NCI-H187 (cell line): Measurements from ENCODE around the gene MCF2L2.

Experiments
- DNase-seq, 2 experiments: peaks; one replicate each; lab custom pipeline; 2025; lab: John Stamatoyannopoulos, UW

MCF2L2 gene

GRCh38 chr3:183369627-183370026 is 58.8 kb downstream of the MCF2L2 start:
- no peak for DNase-seq

DNA sequence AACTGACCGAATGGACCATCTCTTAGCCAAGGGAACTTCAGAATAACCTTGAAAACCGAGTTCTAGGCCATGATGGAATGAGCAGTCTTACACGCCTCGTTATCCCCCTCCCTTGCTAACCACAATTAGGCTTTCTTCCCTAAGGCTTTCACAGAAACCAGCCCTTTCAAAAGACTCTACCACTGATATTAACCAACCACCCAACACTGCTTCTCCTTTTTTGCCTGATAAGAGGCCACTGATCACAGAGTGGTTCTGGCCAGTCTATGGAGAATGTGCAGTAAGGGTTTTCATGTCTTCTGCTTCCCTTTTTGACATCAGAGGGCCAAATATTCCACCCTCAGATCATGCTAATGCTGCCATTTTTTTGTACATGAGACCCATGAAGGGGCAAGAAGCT is 59.3 kb downstream of the MCF2L2 start:
- no peak for DNase-seq

DNA sequence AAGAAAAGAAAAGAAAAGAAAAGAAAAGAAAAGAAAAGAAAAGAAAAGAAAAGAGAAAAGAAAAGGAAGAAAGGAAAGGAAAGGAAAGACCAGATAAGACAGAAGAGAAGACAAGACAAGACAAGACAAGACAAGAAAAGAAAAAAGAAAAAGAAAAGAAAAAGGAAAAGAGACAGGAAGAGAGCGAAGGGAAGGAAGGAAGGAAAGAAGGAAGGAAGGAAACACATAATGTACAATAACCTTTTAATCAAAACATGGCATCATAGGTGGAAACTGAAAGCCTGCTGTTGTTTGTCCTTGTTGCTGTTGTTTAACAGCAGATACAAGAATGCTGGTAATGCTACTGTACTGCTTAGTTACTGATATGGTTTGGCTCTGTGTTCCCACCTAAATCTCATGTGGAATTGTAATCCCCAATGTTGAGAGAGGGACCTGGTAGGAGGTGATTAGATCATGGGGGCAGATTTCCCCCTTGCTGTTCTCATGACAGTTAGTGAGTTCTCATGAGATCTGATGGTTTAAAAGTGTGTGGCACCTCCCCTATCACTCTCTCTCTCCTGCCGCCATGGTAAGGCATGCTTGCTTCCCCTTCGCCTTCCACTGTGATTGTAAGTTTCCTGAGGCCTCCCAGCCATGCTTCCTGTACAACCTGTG is 67.3 kb downstream of the MCF2L2 start:
- DNase-seq, result no peak

DNA sequence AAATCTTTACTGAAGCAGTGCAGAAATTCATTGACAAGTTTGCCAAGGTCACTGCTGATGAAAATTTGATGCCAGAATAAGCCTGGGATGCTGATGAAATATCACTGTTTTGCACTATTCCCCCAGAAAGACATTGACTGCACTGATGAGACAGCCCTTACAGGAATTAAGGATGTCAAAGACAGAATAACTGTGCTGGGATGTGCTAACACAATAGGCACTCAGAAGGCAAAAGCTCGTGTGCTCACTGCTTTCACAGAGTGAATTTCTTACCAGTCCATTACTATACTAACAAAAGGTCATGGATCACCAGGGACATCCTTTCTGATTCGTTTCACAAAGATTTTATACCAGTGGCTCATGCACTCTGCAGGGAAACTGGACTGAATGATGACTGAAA is 69.4 kb downstream of the MCF2L2 start:
- no peak for DNase-seq

DNA sequence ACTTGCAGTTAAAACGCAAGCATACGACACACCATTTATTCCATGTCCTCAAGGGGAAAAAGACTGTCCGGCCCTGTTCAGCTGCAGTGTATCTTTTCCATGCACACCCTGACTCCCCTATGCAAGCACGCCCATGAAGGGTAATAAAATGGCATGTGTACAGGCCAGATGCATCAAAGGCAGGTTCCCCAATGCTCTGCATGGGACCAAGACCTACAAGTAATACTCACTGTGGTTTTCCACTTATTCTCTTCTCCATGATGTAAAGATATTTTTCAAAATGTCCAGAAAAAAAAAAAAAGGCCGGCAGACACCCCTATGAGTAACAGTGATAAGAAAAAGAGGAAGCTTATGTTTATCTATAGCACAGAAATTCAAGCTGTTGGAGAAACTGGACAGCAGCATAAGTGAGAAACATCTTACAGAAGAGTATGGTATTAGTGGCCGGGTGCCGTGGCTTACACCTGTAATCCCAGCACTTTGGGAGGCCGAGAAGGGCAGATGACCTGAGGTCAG is 70.8 kb downstream of the MCF2L2 start:
- no peak for DNase-seq

DNA sequence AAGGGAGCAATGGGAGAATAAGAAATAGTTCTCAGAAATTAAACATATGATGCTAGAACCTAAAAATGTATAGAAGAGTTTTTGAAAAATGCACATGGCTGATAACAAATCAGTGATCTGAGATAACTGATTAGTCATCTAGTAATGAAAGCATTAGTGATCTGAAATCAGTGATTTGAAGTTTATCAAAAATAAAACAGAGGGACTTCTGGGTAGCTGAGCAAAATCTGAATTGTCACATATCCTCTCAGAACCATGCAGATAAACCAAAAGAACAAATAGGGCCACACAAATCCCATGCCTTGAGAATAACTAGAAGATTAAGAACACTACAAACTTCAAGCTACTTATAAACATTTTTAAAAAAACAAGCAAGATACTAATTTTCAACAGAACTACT is 71.5 kb downstream of the MCF2L2 start:
- DNase-seq, result no peak

DNA sequence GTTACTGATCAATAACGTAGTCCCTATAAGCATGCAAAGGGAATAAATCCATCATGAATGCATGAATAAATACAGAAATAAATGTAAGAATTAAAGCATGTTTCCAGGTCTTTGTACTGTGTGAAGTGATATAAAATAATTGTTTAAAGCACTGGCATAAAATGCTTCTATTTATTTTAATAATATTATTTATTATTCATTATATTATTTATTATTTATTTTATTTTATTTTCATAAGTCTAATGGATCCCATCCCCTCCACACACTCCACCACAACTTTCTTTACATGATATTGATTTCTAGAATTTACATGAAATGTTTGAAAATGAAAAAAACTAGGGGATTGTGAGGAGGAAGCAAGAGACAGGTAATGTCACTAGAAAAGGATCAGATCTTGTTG is 73.5 kb downstream of the MCF2L2 start:
- no peak for DNase-seq

DNA sequence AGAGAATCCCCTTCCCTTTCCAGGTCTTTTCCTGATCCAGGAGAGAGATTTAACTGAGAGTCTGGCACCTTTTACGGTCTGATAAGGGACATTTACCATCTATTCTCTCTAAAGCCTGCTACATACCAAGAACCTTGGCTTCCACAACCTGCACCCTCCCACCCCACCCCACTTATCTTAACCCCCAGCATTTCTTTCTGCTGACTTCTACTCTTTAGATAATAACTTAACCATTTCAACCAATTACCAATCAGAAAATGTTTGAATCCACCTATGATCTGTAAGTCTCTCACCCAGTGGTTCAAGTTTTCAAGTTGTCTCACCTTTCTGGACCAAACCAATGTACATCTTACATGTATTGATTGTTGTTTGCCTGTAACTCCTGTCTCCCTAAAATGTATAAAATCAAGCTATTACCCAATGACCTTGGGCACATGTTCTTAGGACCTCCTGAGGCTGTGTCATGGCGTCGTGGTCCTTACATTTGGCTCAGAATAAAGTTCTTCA is 74.0 kb downstream of the MCF2L2 start:
- no peak for DNase-seq

DNA sequence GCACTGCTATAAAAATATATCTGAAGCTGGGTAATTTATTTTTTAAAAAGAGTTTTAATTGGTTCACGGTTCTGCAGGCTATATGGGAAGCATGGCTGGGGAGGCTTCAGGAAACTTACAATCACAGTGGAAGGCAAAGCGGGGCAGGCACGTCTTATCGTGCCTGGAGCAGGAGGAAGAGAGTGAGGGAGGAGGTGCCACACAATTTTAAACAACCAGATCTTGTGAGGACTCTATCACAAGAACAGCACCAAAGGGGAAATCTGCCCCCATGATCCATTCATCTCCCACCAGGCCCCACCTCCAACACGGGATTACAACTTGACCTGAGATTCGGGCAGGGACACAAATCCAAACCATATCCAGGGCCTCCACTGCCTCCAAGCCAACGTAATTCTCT is 75.0 kb downstream of the MCF2L2 start:
- no peak for DNase-seq

DNA sequence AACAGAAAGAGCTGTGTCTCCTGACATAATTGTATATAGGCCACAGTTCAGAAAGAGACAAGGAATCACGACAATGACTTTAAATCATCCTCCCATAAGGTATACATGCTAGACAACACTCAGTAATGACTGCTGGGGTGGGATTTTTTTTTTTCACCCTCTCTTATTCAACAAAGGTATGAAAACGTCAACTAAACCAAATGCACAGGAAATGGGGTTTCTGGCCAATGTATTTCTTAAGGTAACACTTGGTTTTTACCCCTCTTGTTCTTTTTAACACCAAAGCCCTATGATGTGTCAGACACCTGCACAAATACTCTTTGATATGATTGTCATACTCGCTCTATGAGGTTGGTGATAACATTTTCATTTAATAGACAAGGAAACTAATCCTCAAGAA is 78.3 kb downstream of the MCF2L2 start:
- no peak for DNase-seq

GRCh38 chr3:183349421-183350157 is 78.8 kb downstream of the MCF2L2 start:
- no peak for DNase-seq

GRCh38 chr3:183342824-183343223 is 85.6 kb downstream of the MCF2L2 start:
- no peak for DNase-seq

DNA sequence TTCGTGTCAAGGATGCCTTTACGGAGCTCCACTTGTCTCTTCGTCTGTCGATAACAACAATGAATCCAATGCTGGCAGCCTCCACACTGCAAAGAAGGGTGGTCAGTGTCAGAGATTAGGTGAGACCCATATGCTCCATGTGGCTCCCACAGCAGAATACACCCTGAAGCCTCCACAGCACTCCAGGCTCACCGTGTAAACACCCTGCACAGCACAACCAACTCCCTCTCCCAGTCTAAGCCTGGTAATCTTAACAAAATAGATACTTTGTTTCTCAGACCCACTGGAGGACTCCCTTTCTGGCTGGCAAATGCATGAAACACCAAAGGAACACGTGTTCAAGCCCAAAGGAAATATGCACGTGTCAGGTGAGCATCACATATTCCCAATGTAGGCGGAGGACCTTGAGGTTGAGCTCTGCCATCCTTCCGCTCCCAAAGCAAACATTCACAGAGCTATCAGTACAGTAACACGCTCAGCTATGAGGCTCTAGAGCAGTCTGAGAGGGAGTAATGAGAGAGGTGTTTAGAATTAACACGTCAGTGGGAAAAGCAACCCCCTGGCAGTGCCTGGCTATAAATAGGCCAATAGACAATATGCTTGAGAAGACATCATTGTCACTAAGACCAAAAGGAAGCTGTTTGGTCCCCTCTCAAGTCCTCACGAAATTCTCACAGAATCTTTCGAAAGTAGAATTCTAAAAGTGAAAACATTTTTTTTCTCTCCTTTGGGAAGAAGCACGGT is 86.7 kb downstream of the MCF2L2 start:
- no peak for DNase-seq

DNA sequence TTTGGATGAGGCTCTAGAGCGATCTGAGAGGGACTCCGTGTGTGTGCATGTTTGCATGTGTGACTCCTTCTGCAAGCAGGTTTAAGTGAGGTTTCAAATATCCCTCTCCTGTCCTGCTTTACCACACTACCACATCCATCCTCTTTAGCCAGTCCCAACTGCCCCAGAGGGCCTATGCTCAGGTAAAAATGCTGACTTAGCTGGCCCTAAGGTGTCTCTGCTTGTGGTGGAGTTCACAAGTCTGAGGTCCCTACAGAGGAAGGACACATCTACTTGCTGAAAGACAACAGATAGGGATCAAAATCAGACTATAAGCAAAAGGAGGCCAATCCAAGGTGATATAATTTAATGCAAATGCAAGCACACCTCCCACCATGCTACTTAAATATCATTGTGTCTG is 88.2 kb downstream of the MCF2L2 start:
- no peak for DNase-seq

GRCh38 chr3:183339461-183340086 is 88.8 kb downstream of the MCF2L2 start:
- DNase-seq, result peak in 1 of 2 experiments; percentile 37

- DNase-seq, result no peak
Observed at GRCh38 chr3:183338520-183338919, 89.9 kb downstream of the MCF2L2 start.

- DNase-seq, result no peak
Observed at GRCh38 chr3:183332487-183332886, 95.9 kb downstream of the MCF2L2 start.

GRCh38 chr3:183331498-183331897 is 96.9 kb downstream of the MCF2L2 start:
- DNase-seq, result no peak

DNA sequence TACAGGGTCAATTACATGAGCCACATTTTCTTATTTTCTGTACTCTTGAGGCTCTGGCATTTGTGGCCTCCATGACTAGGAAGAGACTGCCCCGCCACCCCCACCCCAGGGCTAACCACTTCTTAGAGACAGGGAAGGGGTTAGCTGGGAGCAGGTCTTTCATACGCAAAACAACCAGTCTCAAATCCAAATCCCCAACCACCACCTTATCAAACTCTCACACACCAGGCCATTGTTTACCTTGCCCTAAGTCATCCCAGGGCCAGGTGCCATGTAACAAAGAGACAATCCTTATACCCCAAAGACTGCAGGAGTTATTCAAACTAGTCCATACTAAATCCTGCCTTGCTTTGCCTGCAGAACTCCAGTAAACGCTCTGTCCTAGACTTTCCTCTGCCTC is 97.5 kb downstream of the MCF2L2 start:
- no peak for DNase-seq

GRCh38 chr3:183329543-183329942 is 98.9 kb downstream of the MCF2L2 start:
- DNase-seq, result no peak

DNA sequence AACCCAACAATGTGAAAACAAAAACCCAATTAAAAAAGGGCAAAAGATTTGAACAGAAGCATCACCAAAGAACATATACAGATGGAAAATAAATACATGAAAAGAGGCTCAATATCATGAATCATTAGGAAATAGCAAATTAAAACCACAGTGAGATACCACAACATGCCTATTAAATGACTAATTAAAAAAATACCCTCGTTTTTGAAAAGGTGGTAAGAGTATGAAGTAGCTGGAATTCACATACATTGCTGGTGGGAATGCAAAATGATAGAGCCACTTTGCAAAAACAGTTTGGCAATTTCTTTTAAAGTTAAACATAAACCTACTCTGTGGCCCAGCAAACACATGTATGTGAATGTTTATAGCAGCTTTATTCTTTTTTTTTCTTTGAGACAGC is 99.6 kb downstream of the MCF2L2 start:
- no peak for DNase-seq

- DNase-seq, result no peak
Observed at GRCh38 chr3:183328164-183328563, 100.3 kb downstream of the MCF2L2 start.
